Measurements from ENCODE around the gene NWD2. TPM values are rescaled to one million over a fixed set of nuclear protein-coding genes. Genes with fewer than 3 reads are reported as not detected.

The NWD2 gene
- total and polyA plus RNA-seq, 2 experiments from 2014 or later: 0.33 TPM; not detected in 1

DNA sequence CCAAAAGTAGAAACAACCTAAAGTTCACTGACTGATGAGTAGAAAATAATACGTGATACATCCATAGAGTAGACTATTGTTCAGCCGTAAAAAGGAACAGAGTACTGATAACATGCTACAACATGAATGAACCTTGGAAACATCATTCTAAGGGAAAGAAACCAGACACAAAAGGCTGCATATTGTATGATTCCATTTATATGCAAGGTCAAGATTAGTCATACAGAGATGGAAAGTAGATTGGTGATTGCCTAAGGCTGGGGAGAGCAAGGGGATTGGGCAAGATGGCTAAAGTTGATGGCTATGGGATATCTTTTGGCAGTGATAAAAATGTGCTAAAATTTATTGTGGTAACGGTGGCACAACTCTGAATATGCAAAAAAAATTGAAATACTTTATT is 232.6 kb downstream of the NWD2 start:
- Histone ChIP-seq H3K9me3 (ENCODE audit: low read depth) (no peaks in the 10 kb centered on the region), H3K9me2 (replicated peaks; ENCODE audit: insufficient read depth) (no peaks in the 10 kb centered on the region), H3K27ac (no peak overlapping the region), H3K27me3 (no peaks in the 10 kb centered on the region), H2AFZ (no peak overlapping the region), H4K20me1 (ENCODE audit: insufficient read depth, poor library complexity, severe bottlenecking) (no peaks in the 10 kb centered on the region), H3K79me2 (peaks cover 58% of the 10 kb centered on the region), H3K4me3 (no peak overlapping the region), H3K4me1 (ENCODE audit: insufficient read depth) (no peaks in the 10 kb centered on the region), H3K36me3 (replicated peaks; ENCODE audit: insufficient read depth, low read depth) (no peaks in the 10 kb centered on the region), H3K4me2 (no peak overlapping the region)
- TF ChIP-seq EZH2 (IDR thresholded peaks at IDR 0.05; ENCODE audit: borderline replicate concordance) (no peak), EZH2phosphoT487 (IDR thresholded peaks at IDR 0.05; ENCODE audit: low read depth, severe bottlenecking, unreplicated experiment) (no peak)
- TF ChIP-seq, protein P1, sequence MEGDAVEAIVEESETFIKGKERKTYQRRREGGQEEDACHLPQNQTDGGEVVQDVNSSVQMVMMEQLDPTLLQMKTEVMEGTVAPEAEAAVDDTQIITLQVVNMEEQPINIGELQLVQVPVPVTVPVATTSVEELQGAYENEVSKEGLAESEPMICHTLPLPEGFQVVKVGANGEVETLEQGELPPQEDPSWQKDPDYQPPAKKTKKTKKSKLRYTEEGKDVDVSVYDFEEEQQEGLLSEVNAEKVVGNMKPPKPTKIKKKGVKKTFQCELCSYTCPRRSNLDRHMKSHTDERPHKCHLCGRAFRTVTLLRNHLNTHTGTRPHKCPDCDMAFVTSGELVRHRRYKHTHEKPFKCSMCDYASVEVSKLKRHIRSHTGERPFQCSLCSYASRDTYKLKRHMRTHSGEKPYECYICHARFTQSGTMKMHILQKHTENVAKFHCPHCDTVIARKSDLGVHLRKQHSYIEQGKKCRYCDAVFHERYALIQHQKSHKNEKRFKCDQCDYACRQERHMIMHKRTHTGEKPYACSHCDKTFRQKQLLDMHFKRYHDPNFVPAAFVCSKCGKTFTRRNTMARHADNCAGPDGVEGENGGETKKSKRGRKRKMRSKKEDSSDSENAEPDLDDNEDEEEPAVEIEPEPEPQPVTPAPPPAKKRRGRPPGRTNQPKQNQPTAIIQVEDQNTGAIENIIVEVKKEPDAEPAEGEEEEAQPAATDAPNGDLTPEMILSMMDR (IDR thresholded peaks at IDR 0.05; ENCODE audit: poor library complexity): no peak
- no peak for DNase-seq (ENCODE audit: low spot score)
- WGBS (ENCODE audit: low lambda C conversion rate, missing lambda C conversion rate): 98% methylated on average over 3 of the region's 3 CpGs

DNA sequence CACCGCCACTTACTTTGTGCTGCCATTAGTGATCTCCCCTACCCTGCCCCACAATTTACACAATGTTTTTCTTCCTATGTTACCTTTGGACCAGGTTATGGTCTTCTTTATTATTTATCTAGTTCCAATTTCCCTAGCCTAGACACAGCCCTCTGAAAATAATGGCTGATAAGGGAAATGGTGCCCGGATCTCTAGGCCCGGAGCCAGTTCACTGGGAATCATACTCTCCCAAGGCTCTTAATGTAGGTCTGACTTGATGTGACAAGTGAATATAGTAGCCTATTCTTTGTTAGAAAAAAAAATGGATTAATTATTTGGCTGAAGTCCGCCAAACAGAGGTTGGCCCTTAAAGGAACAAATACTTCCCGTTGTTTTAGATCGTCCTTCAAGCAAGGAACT is 233.6 kb downstream of the NWD2 start:
- H3K27ac ChIP-seq: no peak overlapping the region
- no peaks in the 10 kb centered on the region for H3K27me3 ChIP-seq
- no peak for DNase-seq (ENCODE audit: low spot score)
- no peaks in the 10 kb centered on the region for H3K36me3 ChIP-seq (replicated peaks; ENCODE audit: insufficient read depth, low read depth)
- 79% methylated on average over 6 of the region's 6 CpGs for WGBS (ENCODE audit: low lambda C conversion rate, missing lambda C conversion rate)
- H3K9me3 ChIP-seq (ENCODE audit: low read depth): no peaks in the 10 kb centered on the region
- H3K79me2 ChIP-seq: peaks cover 56% of the 10 kb centered on the region
- H3K4me1 ChIP-seq (ENCODE audit: insufficient read depth): peaks cover 5% of the 10 kb centered on the region
- H3K9me2 ChIP-seq (replicated peaks; ENCODE audit: insufficient read depth): no peaks in the 10 kb centered on the region
- H3K4me3 ChIP-seq: no peak overlapping the region
- no peaks in the 10 kb centered on the region for H4K20me1 ChIP-seq (ENCODE audit: insufficient read depth, poor library complexity, severe bottlenecking)
- H3K4me2 ChIP-seq: no peak overlapping the region
- no peak overlapping the region for H2AFZ ChIP-seq
- no peak for TF ChIP-seq EZH2phosphoT487 (IDR thresholded peaks at IDR 0.05; ENCODE audit: low read depth, severe bottlenecking, unreplicated experiment)
- TF ChIP-seq, protein P1 (IDR thresholded peaks at IDR 0.05; ENCODE audit: poor library complexity): no peak
- no peak for TF ChIP-seq EZH2 (IDR thresholded peaks at IDR 0.05; ENCODE audit: borderline replicate concordance)

DNA sequence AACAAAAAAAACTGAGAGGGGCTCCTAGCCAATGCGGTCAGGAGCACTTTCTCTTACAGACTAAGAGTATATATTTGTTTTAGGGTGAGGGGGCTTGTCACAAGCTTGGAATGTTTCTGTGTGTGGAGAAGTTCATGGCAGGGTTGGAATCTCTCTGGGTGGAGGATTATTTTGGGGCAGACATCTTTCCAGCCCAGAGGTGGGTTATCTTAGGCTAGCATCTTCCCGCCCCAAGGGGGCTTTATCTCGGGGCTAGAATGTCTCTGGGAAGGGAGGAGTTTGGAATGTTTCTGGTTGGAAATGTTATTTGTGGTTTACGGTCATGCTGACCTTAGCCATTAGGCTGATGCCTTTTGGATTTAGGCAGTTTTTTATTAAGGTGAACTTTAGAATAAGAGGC is 236.0 kb downstream of the NWD2 start:
- no peaks in the 10 kb centered on the region for H3K9me2 ChIP-seq (replicated peaks; ENCODE audit: insufficient read depth)

More for the DNA sequence above, 236.0 kb downstream of the NWD2 start:
- Histone ChIP-seq H3K27me3 (no peaks in the 10 kb centered on the region), H4K20me1 (ENCODE audit: insufficient read depth, poor library complexity, severe bottlenecking) (no peaks in the 10 kb centered on the region), H2AFZ (no peak overlapping the region), H3K4me3 (no peak overlapping the region), H3K79me2 (peaks cover 61% of the 10 kb centered on the region), H3K36me3 (replicated peaks; ENCODE audit: insufficient read depth, low read depth) (no peaks in the 10 kb centered on the region), H3K4me2 (no peak overlapping the region), H3K4me1 (ENCODE audit: insufficient read depth) (peaks cover 11% of the 10 kb centered on the region), H3K9me3 (ENCODE audit: low read depth) (no peaks in the 10 kb centered on the region), H3K27ac (no peak overlapping the region)
- 45% methylated on average over 4 of the region's 4 CpGs for WGBS (ENCODE audit: low lambda C conversion rate, missing lambda C conversion rate)
- TF ChIP-seq, protein P1 (IDR thresholded peaks at IDR 0.05; ENCODE audit: poor library complexity): no peak
- TF ChIP-seq EZH2 (IDR thresholded peaks at IDR 0.05; ENCODE audit: borderline replicate concordance) (no peak), EZH2phosphoT487 (IDR thresholded peaks at IDR 0.05; ENCODE audit: low read depth, severe bottlenecking, unreplicated experiment) (no peak)
- no peak for DNase-seq (ENCODE audit: low spot score)
